HL-60 (cell line): Measurements from ENCODE around the gene ALX4.

Experiments used
- CTCF ChIP-seq: IDR thresholded peaks from one replicate; pipeline ENCODE4 v1.5.1; 2011; ENCODE audit warnings: low read length, control low read depth, inconsistent platforms; ENCODE audit not compliant: insufficient read depth
- POLR2AphosphoS5 ChIP-seq: IDR thresholded peaks from 2 replicates; pipeline ENCODE4 v1.6.1; 2012; ENCODE audit warnings: low read depth

- TF ChIP-seq POLR2AphosphoS5 (no peak), CTCF (no peak)
These were observed 46.1 kb downstream of the ALX4 start for GRCh38 chr11:44263738-44264437.
